ENCODE results near the gene ASPN.

DNA sequence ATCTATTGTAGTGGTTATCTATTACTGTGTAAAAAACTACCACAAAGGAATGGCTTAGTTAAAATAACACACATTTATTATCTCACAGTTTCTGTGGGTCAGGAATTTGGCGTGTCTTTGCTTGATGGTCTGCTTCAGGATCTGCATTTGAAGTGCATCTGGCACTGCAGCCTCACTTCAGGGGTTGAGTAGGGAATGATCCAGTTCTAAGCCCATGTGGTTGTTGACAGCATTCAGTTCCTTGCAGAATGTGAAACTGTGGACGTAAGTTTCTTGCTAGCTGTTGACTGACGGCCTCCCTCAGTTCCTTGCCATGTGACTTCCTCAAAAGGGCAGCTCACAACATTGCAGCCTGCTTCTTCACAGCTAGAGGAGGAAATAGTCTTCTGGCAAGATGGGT is 75.8 kb downstream of the ASPN start:
- TF ChIP-seq FOXK2 (IDR thresholded peaks at IDR 0.05) (no peak), FOXA1 (IDR thresholded peaks at IDR 0.05) (no peak), L3MBTL2 (conservative IDR thresholded peaks at IDR 0.05) (no peak)
